GM21723 (cell line): ENCODE measurements around the gene KDM4C.

Experiments used
- ATAC-seq: cut with Tn5 transposase; IDR thresholded peaks from one replicate; pipeline ENCODE4 v1.9.1; 2021; ENCODE audit warnings: mild to moderate bottlenecking, moderate library complexity; ENCODE audit not compliant: unreplicated experiment

The KDM4C gene

DNA sequence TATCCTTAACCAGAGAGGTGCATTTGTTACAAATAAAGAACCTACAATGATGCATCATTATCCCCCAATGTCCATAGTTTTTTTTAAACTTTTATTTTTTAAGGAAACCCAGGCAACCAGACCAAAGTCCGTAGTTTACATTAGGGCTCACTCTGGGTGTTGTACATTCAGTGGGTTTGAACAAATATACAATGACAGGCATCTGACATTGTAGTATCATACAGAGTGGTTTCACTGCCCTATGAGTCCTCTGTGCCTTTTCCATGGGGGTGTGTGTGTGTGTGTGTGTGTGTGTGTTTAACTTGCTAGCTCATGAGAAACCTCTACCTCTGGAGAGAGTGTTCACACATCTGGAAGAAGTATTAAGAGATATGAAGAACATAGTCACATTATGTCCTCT lies 141.5 kb downstream of the KDM4C start:
- no peak for ATAC-seq

DNA sequence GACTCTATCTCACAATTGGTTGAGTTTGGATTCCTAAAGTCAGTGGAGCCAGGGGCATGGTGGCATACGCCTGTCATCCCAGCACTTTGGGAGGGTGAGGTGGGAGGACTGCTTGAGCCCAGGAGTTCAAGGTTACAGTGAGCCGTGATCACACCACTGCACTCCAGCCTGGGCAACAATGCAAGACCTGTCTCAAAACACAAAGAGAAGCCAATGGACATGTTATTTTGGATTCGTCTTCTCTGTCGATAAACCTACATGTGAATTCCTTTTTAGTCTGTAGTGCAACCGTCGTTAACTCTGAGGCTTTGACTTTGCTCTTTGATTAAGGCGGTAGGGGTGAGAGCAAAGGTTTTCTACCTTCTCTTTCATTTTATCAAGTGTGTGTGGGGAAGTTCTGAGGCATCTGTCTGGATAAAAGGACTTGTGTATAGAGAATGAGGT lies 142.7 kb downstream of the KDM4C start:
- ATAC-seq, result no peak

DNA sequence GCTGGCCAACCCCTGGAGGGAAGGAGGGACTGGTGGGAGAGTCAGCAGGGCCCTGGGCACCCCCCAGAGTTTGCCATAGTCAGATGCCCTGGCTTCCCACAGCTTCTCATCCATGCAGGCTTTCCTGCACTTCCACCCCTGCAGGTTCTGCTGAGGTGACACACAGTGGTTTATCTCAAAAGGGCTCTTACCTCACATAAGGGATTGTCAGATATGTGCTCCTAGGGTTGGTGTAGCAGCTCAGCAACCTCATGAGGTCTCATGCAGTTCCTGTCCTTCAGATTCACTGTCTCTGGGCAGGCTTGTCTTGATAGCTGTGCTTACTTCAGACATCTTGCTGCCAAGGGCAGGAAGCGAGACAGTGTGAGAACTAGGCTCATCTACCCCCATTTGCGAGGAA lies 143.4 kb downstream of the KDM4C start:
- no peak for ATAC-seq

DNA sequence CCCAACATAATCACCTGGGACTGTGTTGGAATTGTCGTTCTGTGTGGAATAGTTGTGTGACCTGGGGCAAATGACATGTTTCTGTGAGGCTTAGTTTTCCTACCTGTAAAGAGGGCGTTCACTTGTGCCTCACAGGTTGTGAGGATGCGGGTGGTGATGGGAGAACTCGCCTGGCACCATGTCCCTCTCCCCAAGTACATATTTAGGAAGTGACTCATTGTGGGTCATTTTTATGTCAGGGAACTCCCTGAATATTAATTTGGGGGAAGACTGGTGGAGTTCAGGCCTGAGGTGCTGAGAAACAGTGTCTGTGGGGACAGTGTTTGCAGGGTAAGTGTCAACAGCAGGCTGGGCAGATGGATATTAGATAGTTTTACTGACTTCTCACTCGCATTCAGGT lies 144.7 kb downstream of the KDM4C start:
- no peak for ATAC-seq

DNA sequence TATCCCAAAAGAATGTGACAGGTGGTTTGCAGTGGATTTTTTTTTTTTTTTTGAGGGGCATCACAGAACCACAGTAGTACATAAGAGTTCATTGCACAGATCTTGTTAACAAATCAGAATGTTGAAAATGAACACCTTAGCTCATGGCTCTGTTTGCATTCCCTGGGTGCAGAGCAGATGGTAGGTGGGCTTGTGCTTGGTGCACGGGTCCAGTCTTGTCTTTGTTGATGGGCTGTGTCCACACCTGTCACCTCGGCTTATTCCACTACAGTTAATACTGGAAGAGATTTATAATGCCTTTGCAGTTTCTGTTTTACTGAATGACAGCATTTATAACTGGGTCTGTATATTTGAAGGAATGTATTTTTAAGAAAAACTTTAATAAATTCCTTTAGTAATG lies 146.6 kb downstream of the KDM4C start:
- no peak for ATAC-seq

DNA sequence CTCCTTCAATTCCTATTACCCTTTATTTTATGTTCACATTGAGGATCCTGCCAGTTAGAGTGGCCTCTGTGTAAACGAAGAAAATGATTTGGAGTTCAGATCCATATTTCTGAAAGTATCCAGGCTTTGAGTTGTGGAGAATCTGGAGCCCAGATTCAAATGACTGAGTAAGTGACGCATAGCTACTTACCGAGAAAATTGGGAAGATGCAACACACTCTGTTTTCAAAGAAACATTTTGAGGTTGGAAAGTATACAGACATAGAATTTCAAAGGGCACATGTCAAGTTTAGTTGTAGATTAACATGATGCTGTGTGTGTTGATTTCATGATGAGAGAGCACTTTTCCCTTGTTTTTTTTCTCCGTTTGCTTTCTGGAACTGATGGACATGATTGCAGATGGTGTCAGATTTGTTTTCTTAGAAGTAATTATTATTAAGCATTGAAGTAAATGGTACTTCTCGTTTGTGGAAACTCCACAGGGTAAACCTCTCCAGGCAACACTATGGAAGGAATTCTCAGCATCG lies 148.1 kb downstream of the KDM4C start:
- ATAC-seq, result no peak

DNA sequence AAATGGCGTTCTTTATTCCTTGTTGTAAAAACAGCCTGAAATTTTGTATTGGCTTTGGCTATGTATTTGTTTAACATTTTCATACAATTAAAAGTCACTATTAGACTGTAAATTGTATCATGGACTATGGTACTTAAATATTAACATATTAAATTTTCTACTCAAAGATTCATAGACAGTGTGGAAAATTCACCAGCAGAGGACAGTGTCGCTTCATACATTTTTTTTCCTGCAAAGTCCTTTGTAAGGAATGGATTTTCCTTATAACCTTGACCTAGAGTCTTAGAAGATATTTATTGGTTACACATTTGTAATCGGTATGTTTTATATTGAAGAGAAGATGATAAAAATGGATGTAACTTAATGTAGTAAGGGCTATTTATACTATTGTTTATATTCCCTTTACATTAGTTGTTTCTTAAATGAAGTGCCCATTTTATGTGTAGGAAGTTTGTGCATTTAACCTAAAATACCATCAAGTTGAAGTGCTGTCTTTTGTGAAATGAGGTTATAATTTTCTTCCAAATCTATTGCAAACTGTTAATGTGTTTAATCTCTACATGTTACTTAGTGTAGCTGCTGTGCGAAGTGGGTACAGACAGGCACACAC lies 150.1 kb downstream of the KDM4C start:
- no peak for ATAC-seq

DNA sequence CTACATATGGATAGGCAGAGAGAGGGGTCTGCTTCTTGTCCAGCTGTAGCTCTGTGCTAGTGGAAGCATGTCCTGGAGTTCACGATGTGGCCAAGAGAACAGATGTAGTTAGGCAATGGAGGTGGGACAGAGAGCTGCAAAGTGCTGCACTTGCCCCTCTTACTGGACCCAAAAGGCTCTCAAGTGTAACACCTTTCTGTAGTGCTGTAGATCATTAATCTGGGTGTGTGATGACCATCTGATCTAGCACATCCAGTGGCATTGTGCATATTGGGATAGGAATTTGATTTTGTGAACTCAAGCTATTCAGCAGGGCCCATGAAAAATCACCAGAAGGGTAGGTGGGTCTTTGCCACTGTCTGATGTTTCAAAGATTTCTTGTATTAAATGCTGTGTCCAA lies 151.4 kb downstream of the KDM4C start:
- no peak for ATAC-seq

DNA sequence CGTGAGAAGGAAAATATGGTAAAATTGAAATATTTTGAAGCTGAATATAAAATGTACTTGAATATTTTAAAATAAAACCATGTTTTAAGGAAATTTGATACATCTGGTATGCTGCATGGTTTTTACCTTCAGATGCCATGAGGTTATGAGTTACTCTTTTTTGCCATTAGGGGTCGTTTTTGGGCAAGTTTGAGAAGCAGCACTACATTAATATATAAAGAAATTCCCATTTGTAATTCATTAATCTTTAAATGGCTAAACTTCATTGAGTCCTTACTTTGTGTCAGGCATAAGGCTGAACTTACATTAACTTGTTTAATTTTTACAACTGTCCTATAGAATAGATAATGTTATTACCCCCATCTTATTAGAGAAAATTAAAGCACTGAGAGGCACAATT lies 152.3 kb downstream of the KDM4C start:
- no peak for ATAC-seq

DNA sequence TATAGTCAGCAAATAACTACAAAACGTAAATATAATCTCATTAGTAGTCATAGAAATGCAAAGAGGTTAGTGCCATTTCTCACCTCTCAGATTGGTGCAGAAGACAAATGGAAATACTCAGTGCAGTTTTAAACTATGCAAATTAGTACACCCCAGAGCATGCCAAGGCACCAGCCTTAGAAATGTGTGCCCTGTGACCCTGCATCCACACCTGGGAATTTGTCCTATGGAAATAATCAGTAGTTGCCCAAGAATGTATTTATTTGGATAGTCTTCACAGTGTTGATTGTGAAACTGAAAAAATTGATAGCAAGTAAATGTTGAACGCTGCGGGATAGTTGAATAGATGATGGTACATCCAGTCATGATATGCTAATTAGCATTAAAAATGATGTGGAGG lies 152.7 kb downstream of the KDM4C start:
- no peak for ATAC-seq

DNA sequence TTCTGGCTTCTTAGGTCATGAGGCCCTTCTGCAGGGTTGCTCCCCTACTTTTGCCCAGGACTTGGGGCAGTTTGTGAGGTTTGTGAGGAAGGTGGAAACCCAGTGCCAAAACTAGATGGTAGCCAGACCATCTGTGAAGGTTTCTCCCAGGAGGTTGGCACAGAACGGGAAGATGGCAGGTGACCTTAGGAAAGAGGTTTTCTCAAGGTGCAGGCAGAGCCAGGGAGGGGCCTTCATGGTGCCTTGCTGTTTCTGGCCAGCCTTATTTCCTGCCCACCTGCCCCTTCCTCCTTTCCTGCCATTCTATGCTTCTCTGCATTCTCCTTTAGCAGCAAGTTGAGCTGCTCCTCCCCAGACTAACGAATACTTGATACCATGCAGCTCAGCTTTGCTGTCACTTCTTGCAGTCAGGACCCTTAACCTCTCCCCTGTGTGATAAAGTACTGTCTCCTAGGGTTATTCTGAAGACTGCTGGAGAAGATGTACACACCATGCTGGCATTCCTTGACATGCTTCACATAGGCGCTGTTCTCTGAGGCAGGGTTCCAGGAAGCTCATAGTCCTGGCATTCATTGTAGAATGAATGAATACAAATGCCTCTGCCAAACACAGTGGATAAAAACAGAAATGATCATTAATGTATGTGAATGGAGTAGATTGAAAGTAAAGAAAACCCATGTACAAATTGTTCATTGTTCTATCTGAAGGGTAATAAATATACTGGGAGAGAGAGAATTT lies 154.3 kb downstream of the KDM4C start:
- no peak for ATAC-seq

DNA sequence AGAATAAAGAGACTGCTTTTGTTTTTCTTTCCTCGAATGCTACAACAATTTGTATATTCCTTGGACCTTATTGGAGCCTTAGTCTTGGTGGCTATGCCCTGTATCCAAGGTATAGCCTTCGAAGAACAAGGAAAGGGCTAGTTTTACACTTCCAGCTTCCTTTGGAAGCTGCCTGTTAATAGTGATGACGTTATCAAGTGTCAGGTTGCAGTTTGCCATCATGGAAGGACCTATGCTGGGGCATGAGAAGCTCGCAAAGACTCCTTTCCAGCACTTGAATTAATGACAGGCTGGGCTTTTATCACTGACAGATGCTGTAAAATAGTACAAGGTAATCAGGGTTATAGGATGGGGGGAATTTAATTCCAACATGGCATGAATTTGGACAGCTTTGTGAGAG lies 157.9 kb downstream of the KDM4C start:
- no peak for ATAC-seq

DNA sequence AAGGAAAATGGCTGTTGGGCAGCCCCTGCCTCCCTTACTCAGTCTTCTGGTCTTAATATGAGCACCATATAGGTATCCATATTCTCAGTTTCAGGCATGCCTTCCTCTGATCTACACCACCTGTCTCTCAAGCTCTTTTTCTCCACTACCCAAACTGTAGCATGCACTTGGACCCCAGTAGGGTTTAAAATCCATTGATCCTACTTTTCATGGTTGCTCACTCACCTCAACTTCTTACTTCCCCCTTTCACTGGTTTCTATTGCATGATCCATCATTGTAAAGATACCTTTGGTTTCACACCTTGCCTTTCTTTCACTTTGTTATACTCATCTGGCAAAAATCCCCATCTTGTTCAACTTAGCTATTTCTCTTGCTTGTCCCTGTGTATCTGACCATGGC lies 159.4 kb downstream of the KDM4C start:
- peak; percentile 85 for ATAC-seq

DNA sequence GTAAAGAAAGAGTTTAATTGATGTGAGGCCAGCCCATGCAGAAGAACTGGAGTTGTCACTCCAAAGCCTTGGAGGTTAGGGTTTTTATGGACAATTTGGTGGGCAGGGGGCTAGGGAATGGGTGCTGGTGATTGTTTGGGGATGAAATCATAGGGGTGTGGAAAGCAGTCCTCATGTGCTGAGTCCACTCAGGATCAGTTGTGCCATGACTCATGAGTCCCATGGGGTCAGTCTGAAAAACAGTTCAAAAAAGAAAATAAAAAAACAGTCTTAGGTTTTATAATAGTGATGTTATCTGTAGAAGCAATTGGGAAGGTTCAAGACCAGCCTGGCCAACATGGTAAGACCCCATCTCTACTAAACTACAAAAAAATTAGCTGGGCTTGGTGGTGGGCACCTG lies 162.3 kb downstream of the KDM4C start:
- no peak for ATAC-seq

DNA sequence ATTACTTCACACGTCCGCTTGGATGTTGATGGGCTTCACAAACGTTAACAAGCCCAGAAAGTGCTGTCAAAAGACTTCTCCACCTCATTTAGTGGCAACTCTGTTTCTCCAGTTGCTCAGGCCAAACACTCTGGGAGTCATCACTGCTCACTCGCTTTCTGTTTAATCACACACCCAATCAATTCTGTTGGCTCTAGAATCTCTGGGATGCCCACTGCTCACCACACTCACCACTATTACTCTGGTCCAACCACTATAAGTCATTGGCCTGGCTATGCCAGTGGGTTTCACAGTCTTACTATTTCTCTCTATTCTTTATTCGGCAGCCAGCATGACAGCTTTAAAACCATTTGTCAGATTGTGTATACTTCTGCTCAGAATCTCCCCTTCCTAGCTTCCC lies 163.5 kb downstream of the KDM4C start:
- ATAC-seq, result no peak

DNA sequence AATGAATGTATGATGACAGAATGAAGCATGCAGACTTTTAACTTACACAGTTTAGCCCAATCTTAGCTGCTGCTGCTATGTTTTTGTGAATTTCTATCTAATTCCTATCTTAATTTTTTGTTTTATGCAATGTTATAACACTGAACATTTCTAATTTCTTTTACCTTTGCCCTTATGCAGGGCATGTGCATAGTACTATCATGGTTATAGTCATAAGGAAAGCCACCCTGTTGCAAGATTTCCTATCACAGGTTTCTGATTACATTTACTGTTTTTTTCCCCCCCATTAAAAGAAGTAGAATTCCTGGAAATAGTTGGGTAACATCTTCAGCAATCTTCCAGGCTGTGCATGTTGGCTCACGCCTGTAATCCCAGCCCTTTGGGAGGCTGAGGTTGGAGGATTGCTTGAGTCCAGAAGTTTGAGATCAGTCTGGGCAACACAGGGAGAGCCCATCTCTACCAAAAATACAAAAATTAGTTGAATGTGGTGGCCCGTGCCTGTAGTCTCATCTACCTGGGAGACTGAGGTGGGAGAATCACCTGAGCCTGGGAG lies 164.4 kb downstream of the KDM4C start:
- ATAC-seq, result no peak

DNA sequence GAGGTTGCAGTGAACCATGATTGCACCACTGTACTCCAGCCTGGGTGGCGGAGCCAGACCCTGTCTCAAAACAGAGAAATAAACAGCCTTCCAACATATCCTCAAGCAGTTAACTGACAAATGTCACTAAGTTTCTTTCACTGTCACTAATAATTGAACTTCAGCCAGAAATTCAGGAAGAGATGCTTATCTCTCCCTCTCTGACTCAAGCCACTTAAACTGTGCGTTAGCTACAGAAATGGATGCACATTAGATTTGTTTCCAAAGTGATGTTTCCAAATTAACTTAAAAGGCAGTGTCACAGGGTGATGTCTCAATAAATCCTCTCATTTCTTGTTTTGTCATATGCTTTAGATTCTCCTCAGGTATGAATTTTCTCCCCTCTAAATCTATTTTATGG lies 164.9 kb downstream of the KDM4C start:
- no peak for ATAC-seq

DNA sequence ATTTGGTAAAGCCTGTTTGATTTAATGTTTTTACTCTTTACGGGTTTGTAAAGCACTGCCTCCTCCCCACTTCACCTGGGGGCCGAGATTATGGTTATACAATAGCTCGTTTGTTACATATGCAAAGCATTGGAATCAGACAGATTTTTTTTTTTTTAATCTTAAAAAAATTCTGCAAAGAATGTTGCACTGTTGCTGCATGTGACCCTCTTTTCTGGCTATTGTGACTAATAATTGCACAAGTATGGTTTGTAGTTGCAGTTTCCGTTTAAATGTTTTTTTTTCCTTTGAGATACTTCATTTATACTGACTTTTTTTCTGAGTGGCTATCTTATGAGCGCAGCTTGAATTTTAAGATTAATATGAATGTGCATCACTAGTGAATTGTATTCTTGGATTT lies 165.3 kb downstream of the KDM4C start:
- no peak for ATAC-seq

DNA sequence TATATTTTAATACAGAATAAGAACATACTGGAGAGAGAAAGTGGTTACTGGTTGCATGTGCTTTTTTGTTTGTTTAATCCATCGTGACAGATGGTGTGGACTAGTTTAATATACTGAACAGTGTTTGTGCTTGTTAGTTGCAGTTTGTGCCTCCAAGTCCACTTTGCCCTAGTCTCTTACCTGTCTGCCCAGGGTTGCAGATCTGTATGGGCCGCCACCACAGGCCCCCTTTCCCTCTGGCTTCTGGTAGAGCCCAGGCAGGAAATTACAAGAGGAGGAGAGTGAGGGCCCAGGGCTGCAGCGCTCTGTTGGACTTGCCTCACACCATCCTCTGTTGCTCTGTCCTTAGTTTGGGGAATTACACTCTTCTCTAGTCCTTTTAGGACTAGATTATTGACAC lies 166.4 kb downstream of the KDM4C start:
- ATAC-seq, result no peak

DNA sequence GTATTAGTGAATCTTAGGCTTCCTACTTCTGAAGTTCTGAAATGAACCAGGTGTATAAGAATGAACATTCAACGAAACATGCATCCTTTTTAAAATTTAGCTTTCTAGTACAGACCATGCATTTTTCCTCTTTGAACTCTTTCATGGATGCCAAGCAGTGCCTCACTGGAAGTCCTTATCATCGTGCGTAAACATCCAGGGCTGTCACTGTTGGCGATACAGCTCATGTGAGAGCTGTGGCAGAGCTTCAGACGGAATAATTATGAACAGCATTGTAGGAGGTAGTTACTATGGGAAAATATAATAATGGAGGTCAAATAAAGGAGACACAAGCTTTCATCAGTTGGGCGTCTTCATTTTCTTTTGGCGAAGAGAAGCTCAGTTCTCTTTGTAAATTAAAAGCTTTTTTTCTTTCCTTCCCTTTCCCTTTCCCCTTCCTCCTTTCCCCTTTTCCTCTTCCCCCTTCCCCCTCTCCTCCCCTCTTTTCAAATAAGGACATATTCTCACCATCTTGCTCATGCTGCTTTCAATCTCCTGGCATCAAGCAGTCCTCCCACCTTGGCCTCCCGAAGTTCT lies 167.3 kb downstream of the KDM4C start:
- no peak for ATAC-seq

DNA sequence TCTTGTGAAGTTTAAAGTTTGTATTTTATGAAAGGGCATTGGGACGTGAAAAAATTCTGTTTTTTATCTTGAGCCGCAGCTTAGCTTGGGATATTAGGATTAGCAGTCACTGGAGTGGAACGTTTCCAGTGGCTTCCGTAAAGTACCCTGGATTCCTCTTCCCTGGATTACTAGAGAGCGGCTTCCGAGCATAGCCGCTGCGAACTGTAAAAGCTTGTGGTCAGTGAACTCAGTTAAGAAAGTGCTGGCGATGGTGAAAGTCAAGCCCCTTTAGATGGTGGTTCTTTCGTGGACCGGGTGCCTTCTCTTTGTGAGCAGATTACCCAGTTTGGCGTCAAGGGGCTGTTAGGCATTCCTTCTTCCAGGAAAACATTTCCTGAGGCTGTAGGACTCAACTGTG lies 168.1 kb downstream of the KDM4C start:
- ATAC-seq, result no peak

DNA sequence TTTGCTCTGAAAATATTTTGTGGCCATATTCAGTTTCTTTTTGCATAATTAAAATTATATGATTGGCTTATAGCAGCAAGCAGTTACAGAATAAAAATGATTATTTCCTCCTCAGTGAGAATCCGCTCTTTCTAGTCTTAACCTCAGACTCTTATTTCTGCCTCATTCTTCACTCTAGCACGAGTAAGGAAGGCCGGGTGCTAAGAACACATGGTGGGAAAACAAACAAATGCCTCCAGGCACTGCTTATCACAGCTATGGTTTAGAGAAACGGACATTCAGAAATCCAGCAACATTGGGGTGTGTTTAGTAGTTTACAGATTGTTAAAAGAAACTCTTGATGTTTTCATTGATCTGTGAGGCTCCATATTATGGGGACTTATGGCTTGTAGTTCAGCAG lies 168.7 kb downstream of the KDM4C start:
- no peak for ATAC-seq
